Epithelial cell of esophagus (primary cell): ENCODE data around the gene SCFD2.
"Not testable (repeated sequence)": the region's sequence is repeated elsewhere in the genome, so short reads cannot be mapped to it uniquely, and the experiment has no call there.

ENCODE experiments used
- DNase-seq: peaks from one replicate; pipeline ENCODE4 v3.0.0; 2010; ENCODE audit warnings: low read depth
- H3K4me3 ChIP-seq: 2 replicates; pipeline ENCODE4 v1.5.1; 2011; ENCODE audit warnings: mild to moderate bottlenecking, low read length, control low read depth
- TF ChIP-seq, protein P1 (sequence below): IDR thresholded peaks from 2 replicates; pipeline ENCODE4 v1.5.1; 2011; ENCODE audit warnings: low read depth, mild to moderate bottlenecking, low read length, control low read depth, inconsistent platforms; ENCODE audit not compliant: insufficient read depth; ENCODE audit errors: missing control alignments

SCFD2 gene

DNA sequence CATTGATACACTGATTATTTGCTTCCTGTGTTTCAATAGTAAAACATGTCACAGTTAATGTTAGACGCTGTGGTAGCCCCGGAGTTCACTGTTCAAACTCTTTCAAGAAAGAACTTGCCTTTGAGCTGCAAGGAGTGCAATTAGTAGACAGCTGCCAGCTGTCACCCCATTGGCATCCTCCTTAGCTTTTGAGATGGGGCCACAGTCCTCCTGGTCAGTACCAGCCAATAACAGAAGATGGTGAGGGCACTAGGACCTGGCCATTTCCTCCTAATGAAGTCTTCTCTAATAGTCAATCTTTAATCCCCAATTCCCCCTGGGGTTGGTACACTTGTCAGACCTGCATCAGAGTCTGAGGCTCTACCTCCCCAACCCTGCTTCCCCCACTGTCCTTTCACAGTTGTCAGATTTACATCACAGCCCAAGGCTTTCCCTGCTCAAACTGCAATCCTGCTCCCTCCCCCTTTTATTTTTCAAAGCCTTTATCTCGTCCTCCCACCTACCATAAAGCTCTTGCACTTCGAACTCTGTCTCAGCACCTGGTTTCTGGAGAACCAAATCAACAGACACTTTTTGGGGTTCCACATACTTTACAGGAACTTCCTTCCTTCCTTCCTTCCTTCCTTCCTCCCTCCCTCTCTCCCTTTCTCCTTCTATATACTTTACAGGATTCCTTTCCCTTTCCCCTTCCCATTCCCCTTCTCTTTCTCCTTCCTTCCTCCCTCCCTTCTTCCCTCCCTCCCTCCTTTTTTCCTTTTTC, 321.8 kb downstream of the SCFD2 start:
- TF ChIP-seq, protein P1, sequence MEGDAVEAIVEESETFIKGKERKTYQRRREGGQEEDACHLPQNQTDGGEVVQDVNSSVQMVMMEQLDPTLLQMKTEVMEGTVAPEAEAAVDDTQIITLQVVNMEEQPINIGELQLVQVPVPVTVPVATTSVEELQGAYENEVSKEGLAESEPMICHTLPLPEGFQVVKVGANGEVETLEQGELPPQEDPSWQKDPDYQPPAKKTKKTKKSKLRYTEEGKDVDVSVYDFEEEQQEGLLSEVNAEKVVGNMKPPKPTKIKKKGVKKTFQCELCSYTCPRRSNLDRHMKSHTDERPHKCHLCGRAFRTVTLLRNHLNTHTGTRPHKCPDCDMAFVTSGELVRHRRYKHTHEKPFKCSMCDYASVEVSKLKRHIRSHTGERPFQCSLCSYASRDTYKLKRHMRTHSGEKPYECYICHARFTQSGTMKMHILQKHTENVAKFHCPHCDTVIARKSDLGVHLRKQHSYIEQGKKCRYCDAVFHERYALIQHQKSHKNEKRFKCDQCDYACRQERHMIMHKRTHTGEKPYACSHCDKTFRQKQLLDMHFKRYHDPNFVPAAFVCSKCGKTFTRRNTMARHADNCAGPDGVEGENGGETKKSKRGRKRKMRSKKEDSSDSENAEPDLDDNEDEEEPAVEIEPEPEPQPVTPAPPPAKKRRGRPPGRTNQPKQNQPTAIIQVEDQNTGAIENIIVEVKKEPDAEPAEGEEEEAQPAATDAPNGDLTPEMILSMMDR: no peak
- DNase-seq: peak; percentile 6
- H3K4me3 ChIP-seq: no peak overlapping the region

DNA sequence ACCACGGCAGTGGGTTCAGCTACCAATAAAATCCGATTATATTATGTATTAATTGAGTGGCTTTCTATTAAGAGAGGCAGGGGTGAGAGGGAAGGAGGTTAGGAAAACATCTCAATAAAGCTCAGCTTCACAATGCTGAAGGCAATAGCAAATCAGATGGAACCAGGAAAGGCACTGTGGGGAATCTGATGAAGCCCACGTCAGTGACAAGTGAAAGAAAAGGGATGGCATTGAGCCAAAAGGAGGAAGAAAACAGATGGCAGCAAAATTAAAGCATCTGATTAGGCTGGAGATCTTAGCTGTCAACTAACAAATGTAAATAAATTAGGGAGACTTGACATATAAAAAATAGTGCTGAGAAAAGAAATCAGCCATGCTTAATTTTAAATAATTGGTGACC, 322.8 kb downstream of the SCFD2 start:
- TF ChIP-seq, protein P1: no peak
- no peak overlapping the region for H3K4me3 ChIP-seq
- no peak for DNase-seq

DNA sequence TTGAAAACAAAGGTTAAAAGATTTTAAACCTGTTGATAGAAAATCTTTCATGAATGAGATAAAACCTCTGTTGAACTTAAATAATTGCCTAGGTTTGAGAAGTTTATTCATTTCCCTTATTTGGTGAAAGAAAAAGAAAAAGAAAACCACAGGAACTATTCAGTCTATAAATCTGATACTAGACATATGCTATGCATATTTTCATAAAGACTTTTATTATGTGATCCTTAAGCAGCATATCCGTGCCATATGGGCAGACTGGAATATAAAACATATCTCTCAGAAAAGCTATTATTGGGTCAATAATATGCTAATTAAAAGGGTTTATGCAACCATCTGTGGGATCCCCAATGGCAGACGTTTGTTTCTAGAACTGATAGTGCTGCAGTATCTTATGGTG, 325.0 kb downstream of the SCFD2 start:
- no peak for DNase-seq
- TF ChIP-seq, protein P1: no peak
- H3K4me3 ChIP-seq: no peak overlapping the region

DNA sequence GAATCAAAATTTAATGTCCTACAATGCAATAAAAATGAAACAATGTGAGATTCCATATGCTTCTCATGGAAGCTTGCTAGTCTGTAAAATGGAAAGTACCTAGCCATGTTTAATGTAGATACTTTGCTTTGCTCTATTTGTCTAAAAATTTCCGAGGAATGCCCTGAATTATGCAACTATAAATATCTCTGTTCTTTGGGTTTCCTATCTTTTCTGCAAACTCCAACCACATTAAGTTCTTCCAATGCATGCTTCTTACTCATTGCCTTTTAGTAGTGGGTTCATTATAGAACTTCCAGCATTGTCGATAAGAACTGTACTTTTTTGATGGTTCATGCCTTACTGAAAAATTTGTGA, 325.4 kb downstream of the SCFD2 start:
- no peak for DNase-seq
- no peak overlapping the region for H3K4me3 ChIP-seq
- TF ChIP-seq, protein P1: no peak

DNA sequence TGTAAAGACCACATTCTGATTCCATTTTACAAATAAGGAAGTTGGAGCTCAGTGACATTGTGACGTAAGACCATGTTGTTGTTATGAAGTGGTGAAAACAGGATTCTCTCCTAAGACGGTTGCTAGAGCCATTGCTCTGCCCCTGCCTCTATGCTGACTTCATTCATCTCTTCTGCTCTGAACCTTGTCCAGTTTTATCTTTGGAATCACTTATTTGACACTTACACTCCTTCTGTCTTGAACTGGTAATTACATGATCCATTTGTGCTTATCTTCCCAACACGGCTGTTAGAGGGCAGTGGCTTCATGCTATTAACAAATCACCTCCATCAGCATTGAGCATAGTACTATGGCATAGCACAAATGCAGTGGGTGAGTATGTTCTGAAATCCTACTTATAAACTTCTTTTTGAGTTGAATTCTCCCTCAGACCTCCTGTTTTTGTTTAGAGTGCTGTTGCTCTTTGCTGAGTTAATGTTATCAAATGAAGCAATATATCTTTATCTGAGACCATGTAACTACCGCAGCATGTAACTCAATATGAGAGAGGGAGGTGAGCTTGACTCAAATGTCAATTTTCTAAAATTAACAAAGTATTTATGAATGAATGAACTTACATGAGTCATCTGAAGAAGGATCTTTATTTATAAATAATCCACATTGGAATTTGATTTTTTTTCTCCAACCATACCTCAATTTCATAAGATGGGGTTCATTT, 326.0 kb downstream of the SCFD2 start:
- H3K4me3 ChIP-seq: no peak overlapping the region
- TF ChIP-seq, protein P1: no peak
- no peak for DNase-seq

DNA sequence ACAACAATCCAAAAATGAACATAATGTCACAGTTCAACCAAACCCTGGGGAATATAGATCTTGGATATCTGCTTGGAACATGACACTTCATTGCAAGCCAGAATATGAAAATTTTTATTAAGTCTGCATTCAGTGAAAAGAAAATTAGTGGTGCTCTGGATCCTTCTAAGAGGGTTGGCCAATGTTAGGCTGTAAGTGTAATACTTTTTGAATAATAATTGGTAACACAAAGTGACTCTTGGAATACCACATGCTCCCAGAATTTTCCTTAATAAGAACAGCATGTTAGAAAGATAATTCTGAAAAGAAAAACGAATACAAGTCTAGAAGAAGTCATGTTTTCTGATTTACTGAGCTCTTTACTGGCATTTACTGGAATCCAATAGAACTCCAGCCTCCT, 328.0 kb downstream of the SCFD2 start:
- TF ChIP-seq, protein P1: no peak
- no peak for DNase-seq
- no peak overlapping the region for H3K4me3 ChIP-seq

DNA sequence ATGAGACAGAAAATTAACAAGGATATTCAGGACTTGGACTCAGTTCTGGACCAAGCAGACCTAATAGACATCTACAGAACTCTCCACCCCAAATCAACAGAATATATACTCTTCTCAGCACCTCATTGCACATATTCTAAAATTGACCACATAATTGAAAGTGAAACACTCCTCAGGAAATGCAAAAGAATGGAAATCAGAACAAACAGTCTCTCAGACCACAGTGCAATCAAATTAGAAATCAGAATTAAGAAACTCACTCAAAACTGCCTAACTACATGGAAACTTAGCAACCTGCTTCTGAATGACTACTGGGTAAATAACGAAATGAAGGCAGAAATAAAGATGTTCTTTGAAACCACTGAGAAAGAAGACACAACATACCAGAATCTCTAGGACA, 333.0 kb downstream of the SCFD2 start:
- H3K4me3 ChIP-seq, DNase-seq: not testable (repeated sequence)
